ENCODE data around the gene MYO1G. TPM values are rescaled to one million over a fixed set of nuclear protein-coding genes. Genes with fewer than 3 reads are reported as not detected.

The MYO1G gene
- total and polyA plus RNA-seq, 9 of the 15 experiments (the other 6 are each of a cell fraction or from before 2014, with no cell fraction given): 0.03 to 0.62 (median 0.13) TPM; not detected in 1

DNA sequence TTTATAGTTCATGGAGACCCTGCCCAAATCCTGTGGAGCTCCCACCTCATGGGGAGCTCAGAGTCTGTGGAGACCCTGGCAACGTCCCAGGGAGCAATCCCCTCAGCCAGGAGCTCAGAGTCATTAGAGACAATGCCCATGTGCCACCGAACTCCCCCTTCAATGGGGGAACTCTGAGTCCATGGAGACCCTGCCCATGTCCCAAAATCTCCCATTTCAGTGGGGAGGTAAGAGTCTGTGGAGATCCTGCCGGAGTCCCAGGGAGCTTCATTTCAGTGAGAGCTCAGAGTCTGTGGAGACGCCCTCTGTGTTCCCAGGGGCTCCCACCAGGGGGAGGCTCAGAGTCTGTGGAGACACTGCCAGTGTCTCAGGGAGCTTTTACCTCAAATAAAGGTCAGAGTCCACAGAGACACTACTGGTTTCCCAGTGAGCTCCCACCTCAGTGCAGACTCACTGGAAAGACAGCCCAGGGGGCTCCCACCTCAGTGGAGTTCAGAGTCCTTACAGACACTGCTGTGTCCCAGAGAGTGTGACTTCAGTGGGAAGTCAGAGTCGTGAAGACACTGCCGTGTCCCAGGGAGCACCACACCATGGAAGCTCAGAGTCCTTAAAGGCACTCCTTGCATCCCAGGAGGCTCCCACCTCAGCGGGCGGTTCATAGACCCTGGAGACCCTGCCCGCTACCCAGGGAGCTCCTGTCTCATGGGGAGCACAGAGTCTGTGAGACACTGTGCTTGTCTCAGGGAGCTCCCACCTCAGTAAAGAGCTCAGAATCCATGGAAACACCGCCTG, 5.0 kb downstream of the MYO1G start:
- H3K36me3 ChIP-seq (ENCODE audit: control insufficient read depth, insufficient read depth, low read length): 0 out of 3 replicates have a peak, but pooled peaks cover 2% of the 10 kb centered on the region
- H3K79me2 ChIP-seq (ENCODE audit: control insufficient read depth, insufficient read depth, low read length): no peaks in the 10 kb centered on the region
- DNase-seq (ENCODE audit: extremely low read depth in 1 of 4, low spot score in 3 of 4): peak; percentile 65 to 85 (median 74)
- peak overlapping the region; percentile 85 for H2AFZ ChIP-seq (ENCODE audit: low read depth, low read length)
- POLR2A ChIA-PET: interaction anchor here (0.5 to 6.7 kb wide), 30 partner anchors 9 to 716 kb away, joined by 3 to 141 read pairs (median 4); partner anchors contain the start of genes CCM2, H2AZ2, NUDCD3 and PPIA
- no TSS peak for BruUV-seq (replicated peaks)
- H4K20me1 ChIP-seq (replicated peaks; ENCODE audit: control insufficient read depth, insufficient read depth, low read length): no peaks in the 10 kb centered on the region
- peaks cover 21 to 55% of the 10 kb centered on the region in 2 experiments; a peak in 4 of 5 replicates for H3K4me1 ChIP-seq (replicated peaks in 1 of 2; ENCODE audit: control insufficient read depth in 2 of 2, insufficient read depth in 2 of 2, low read length in 2 of 2)
- no peaks in the 10 kb centered on the region for H3K27me3 ChIP-seq (ENCODE audit: control insufficient read depth in 2 of 2, insufficient read depth in 2 of 2, low read length in 2 of 2)
- FAIRE-seq: peak; percentile 94
- H3K4me2 ChIP-seq (ENCODE audit: insufficient read depth, low read length): no peak overlapping the region; the same call in 1 of the 2 replicates
- no peak overlapping the region for H3K4me3 ChIP-seq
- H3K9me1 ChIP-seq (ENCODE audit: control insufficient read depth, insufficient read depth, low read length): no peaks in the 10 kb centered on the region
- peak overlapping the region; percentile 36 to 77; a peak in 1 of 4 replicates for H3K9ac ChIP-seq (ENCODE audit: insufficient read depth in 1 of 2, low read depth in 2 of 2, low read length in 2 of 2)
- 32% methylated on average over 10 of the region's 10 CpGs for WGBS (ENCODE audit: insufficient coverage, low coverage, missing lambda C conversion rate)
- H3K9me3 ChIP-seq (replicated peaks; ENCODE audit: control insufficient read depth, insufficient read depth, low read depth, low read length): no peaks in the 10 kb centered on the region
- CTCF ChIA-PET (ENCODE audit: low intra/inter-chr PET ratio): interaction anchor here (2.6 kb wide), 1 partner anchor 162 kb away, joined by 27 read pairs; no protein-coding TSS in a partner anchor
- intact Hi-C loops (cut with micrococcal nuclease) (loop anchor here (1.0 to 10.0 kb wide), 3 partner anchors 101 to 288 kb away; no protein-coding TSS in a partner anchor), in situ Hi-C loops (cut with MboI) (no loop called here)
- H3K27ac ChIP-seq (ENCODE audit: extremely low read depth, low read depth, low read length): no peak overlapping the region; the same call in 2 of the 3 replicates
- ATAC-seq: peak; percentile 94
- TF ChIP-seq JUND (IDR thresholded peaks at IDR 0.05; ENCODE audit: borderline replicate concordance, low read depth, low read length) (peak; percentile 53; the same call in 1 of the 2 replicates), JUND (tag; IDR thresholded peaks at IDR 0.05; ENCODE audit: borderline replicate concordance, low read depth, low read length) (no peak; the same call in 2 of the 3 replicates), NONO (IDR thresholded peaks at IDR 0.05; ENCODE audit: low read depth in 2 of 2, low read length in 1 of 2) (0 out of 4 replicates have a peak, but pooled peaks of 1 of the 2 experiments have one; percentile 25), ZNF121 (CRISPR knock-in tag; conservative IDR thresholded peaks at IDR 0.05) (no peak), NR4A1 (CRISPR knock-in tag; IDR thresholded peaks at IDR 0.05) (no peak), NR4A1 (tag; IDR thresholded peaks at IDR 0.05) (peak; percentile 41; the same call in 1 of the 2 replicates), YY1 (IDR thresholded peaks at IDR 0.05; ENCODE audit: borderline replicate concordance in 1 of 3, control insufficient read depth in 1 of 3, extremely low read depth in 1 of 3, insufficient read depth in 3 of 3, insufficient read length in 1 of 3, insufficient replicate concordance in 2 of 3, low read depth in 1 of 3, low read length in 2 of 3) (no peak), KLF13 (tag; IDR thresholded peaks at IDR 0.05; ENCODE audit: borderline replicate concordance, low read depth) (0 out of 2 replicates have a peak, but pooled peaks have one; percentile 29), DPF2 (IDR thresholded peaks at IDR 0.05) (no peak), SREBF1 (IDR thresholded peaks at IDR 0.05; ENCODE audit: borderline replicate concordance, low read depth, low read length) (no peak), SREBF2 (CRISPR knock-in tag; IDR thresholded peaks at IDR 0.05) (no peak), ZNF347 (CRISPR knock-in tag; IDR thresholded peaks at IDR 0.05; ENCODE audit: low read depth) (no peak), TBP (optimal IDR thresholded peaks at IDR 0.05; ENCODE audit: low read depth, low read length) (peak; percentile 10), ZNF830 (CRISPR knock-in tag; IDR thresholded peaks at IDR 0.05) (no peak), POLR2B (IDR thresholded peaks at IDR 0.05; ENCODE audit: low read depth, partially characterized antibody) (no peak)
- TF ChIP-seq, protein P1, sequence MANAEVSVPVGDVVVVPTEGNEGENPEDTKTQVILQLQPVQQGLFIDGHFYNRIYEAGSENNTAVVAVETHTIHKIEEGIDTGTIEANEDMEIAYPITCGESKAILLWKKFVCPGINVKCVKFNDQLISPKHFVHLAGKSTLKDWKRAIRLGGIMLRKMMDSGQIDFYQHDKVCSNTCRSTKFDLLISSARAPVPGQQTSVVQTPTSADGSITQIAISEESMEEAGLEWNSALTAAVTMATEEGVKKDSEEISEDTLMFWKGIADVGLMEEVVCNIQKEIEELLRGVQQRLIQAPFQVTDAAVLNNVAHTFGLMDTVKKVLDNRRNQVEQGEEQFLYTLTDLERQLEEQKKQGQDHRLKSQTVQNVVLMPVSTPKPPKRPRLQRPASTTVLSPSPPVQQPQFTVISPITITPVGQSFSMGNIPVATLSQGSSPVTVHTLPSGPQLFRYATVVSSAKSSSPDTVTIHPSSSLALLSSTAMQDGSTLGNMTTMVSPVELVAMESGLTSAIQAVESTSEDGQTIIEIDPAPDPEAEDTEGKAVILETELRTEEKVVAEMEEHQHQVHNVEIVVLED (CRISPR knock-in tag; IDR thresholded peaks at IDR 0.05): no peak
- TF ChIP-seq, protein P2, sequence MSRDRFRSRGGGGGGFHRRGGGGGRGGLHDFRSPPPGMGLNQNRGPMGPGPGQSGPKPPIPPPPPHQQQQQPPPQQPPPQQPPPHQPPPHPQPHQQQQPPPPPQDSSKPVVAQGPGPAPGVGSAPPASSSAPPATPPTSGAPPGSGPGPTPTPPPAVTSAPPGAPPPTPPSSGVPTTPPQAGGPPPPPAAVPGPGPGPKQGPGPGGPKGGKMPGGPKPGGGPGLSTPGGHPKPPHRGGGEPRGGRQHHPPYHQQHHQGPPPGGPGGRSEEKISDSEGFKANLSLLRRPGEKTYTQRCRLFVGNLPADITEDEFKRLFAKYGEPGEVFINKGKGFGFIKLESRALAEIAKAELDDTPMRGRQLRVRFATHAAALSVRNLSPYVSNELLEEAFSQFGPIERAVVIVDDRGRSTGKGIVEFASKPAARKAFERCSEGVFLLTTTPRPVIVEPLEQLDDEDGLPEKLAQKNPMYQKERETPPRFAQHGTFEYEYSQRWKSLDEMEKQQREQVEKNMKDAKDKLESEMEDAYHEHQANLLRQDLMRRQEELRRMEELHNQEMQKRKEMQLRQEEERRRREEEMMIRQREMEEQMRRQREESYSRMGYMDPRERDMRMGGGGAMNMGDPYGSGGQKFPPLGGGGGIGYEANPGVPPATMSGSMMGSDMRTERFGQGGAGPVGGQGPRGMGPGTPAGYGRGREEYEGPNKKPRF (IDR thresholded peaks at IDR 0.05; ENCODE audit: low read depth, low read length): no peak
